Stomach smooth muscle (tissue), 2 donors: ENCODE results near the gene LRRC8A.

Source experiments
- H3K27ac ChIP-seq: one replicate; pipeline ENCODE4 v1.7.0; 2013; ENCODE audit warnings: mild to moderate bottlenecking, low read length, inconsistent platforms
- H3K27me3 ChIP-seq, 2 donors: one replicate each; pipeline ENCODE4 v1.7.0; 2013; ENCODE audit warnings: low read length in 2 of 2; ENCODE audit not compliant: insufficient read depth in 2 of 2, control insufficient read depth in 1 of 2
- H3K36me3 ChIP-seq, 2 donors: one replicate each; pipeline ENCODE4 v1.7.0; 2013; ENCODE audit warnings: low read length in 2 of 2; ENCODE audit not compliant: control insufficient read depth in 2 of 2, insufficient read depth in 2 of 2
- H3K4me1 ChIP-seq: one replicate; pipeline ENCODE4 v1.7.0; 2013; ENCODE audit warnings: low read length; ENCODE audit not compliant: control insufficient read depth, insufficient read depth
- H3K4me3 ChIP-seq, 2 donors: one replicate each; pipeline ENCODE4 v1.7.0; 2013; ENCODE audit warnings: low read length in 2 of 2
- H3K9ac ChIP-seq, 2 donors: one replicate each; pipeline ENCODE4 v1.7.0; 2013; ENCODE audit warnings: low read length in 2 of 2, mild to moderate bottlenecking in 1 of 2
- H3K9me3 ChIP-seq, 2 donors: one replicate each; pipeline ENCODE4 v1.7.0; 2013; ENCODE audit warnings: low read length in 2 of 2; ENCODE audit not compliant: control insufficient read depth in 2 of 2
- donor health status: healthy.
- donor health status: Pancreatic carcinoma.

LRRC8A gene

GRCh38 chr9:128902351-128903078, 20.6 kb downstream of the LRRC8A start:
- H3K9ac ChIP-seq: no peak overlapping the region
- no peak overlapping the region for H3K4me3 ChIP-seq
- H3K27ac ChIP-seq: peak overlapping the region; percentile 18
- peaks cover 8 to 15% of the 10 kb centered on the region in 2 donors for H3K36me3 ChIP-seq
- no peaks in the 10 kb centered on the region for H3K9me3 ChIP-seq
- no peaks in the 10 kb centered on the region for H3K27me3 ChIP-seq
- peaks cover 5% of the 10 kb centered on the region for H3K4me1 ChIP-seq

GRCh38 chr9:128903079-128903461, 21.1 kb downstream of the LRRC8A start:
- Histone ChIP-seq H3K9me3 (no peaks in the 10 kb centered on the region), H3K36me3 (peaks cover 13 to 20% of the 10 kb centered on the region in 2 donors), H3K27ac (peak overlapping the region; percentile 18), H3K4me3 (no peak overlapping the region), H3K27me3 (no peaks in the 10 kb centered on the region), H3K4me1 (peaks cover 5% of the 10 kb centered on the region), H3K9ac (no peak overlapping the region)

GRCh38 chr9:128903871-128904620, 22.1 kb downstream of the LRRC8A start:
- H3K36me3 ChIP-seq: peaks cover 22 to 26% of the 10 kb centered on the region in 2 donors
- peaks cover 5% of the 10 kb centered on the region for H3K4me1 ChIP-seq
- H3K27ac ChIP-seq: no peak overlapping the region
- H3K9ac ChIP-seq: no peak overlapping the region
- H3K4me3 ChIP-seq: no peak overlapping the region
- H3K9me3 ChIP-seq: no peaks in the 10 kb centered on the region
- no peaks in the 10 kb centered on the region for H3K27me3 ChIP-seq

GRCh38 chr9:128905964-128906363, 24.0 kb downstream of the LRRC8A start:
- peaks cover 17% of the 10 kb centered on the region for H3K4me1 ChIP-seq
- H3K4me3 ChIP-seq: no peak overlapping the region
- H3K27ac ChIP-seq: no peak overlapping the region
- no peaks in the 10 kb centered on the region for H3K9me3 ChIP-seq
- no peaks in the 10 kb centered on the region for H3K27me3 ChIP-seq
- peaks cover 19 to 31% of the 10 kb centered on the region in 2 donors for H3K36me3 ChIP-seq
- H3K9ac ChIP-seq: no peak overlapping the region

GRCh38 chr9:128906741-128907140, 24.8 kb downstream of the LRRC8A start:
- H3K4me1 ChIP-seq: peaks cover 25% of the 10 kb centered on the region
- H3K4me3 ChIP-seq: no peak overlapping the region
- no peaks in the 10 kb centered on the region for H3K27me3 ChIP-seq
- no peaks in the 10 kb centered on the region for H3K9me3 ChIP-seq
- H3K9ac ChIP-seq: no peak overlapping the region
- H3K27ac ChIP-seq: no peak overlapping the region
- H3K36me3 ChIP-seq: peaks cover 19 to 31% of the 10 kb centered on the region in 2 donors

- peaks cover 37% of the 10 kb centered on the region for H3K4me1 ChIP-seq
- no peaks in the 10 kb centered on the region for H3K9me3 ChIP-seq
- H3K27me3 ChIP-seq: no peaks in the 10 kb centered on the region
- peaks cover 19 to 31% of the 10 kb centered on the region in 2 donors for H3K36me3 ChIP-seq
- H3K27ac ChIP-seq: no peak overlapping the region
- H3K4me3 ChIP-seq: no peak overlapping the region
- H3K9ac ChIP-seq: no peak overlapping the region
Observed at GRCh38 chr9:128908372-128908771, 26.4 kb downstream of the LRRC8A start.

GRCh38 chr9:128909859-128910258, 27.9 kb downstream of the LRRC8A start:
- Histone ChIP-seq H3K36me3 (peaks cover 19 to 31% of the 10 kb centered on the region in 2 donors), H3K4me3 (no peak overlapping the region), H3K27me3 (no peaks in the 10 kb centered on the region), H3K9ac (no peak overlapping the region), H3K27ac (no peak overlapping the region), H3K9me3 (no peaks in the 10 kb centered on the region), H3K4me1 (peaks cover 45% of the 10 kb centered on the region)

- Histone ChIP-seq H3K9ac (peak overlapping the region in 1 of 2 donors; percentile 29), H3K4me1 (peaks cover 47% of the 10 kb centered on the region), H3K36me3 (peaks cover 19 to 31% of the 10 kb centered on the region in 2 donors), H3K9me3 (no peaks in the 10 kb centered on the region), H3K4me3 (peak overlapping the region in 1 of 2 donors; percentile 29), H3K27me3 (no peaks in the 10 kb centered on the region), H3K27ac (no peak overlapping the region)
Observed at GRCh38 chr9:128910906-128911305, 29.0 kb downstream of the LRRC8A start.

- Histone ChIP-seq H3K4me3 (peak overlapping the region in 1 of 2 donors; percentile 29), H3K9ac (no peak overlapping the region)
Observed at GRCh38 chr9:128911529-128912035, 29.6 kb downstream of the LRRC8A start.

GRCh38 chr9:128912270-128912853, 30.4 kb downstream of the LRRC8A start:
- Histone ChIP-seq H3K4me1 (peaks cover 62% of the 10 kb centered on the region), H3K27me3 (no peaks in the 10 kb centered on the region), H3K4me3 (peak overlapping the region in 1 of 2 donors; percentile 10), H3K36me3 (peaks cover 26 to 31% of the 10 kb centered on the region in 2 donors), H3K9ac (no peak overlapping the region), H3K27ac (peak overlapping the region; percentile 31), H3K9me3 (no peaks in the 10 kb centered on the region)

More at GRCh38 chr9:128911529-128912035, 29.6 kb downstream of the LRRC8A start:
- peaks cover 54% of the 10 kb centered on the region for H3K4me1 ChIP-seq
- H3K27ac ChIP-seq: peak overlapping the region; percentile 6
- no peaks in the 10 kb centered on the region for H3K9me3 ChIP-seq
- no peaks in the 10 kb centered on the region for H3K27me3 ChIP-seq
- H3K36me3 ChIP-seq: peaks cover 24 to 35% of the 10 kb centered on the region in 2 donors
